GM19099 (cell line): ENCODE results near the gene GABRB1.

Experiments used
- POLR2A ChIP-seq: IDR thresholded peaks from 3 replicates; pipeline ENCODE4 v1.6.1; 2011; ENCODE audit warnings: low read depth; ENCODE audit not compliant: insufficient read length; ENCODE audit errors: extremely low read depth

Gene GABRB1

DNA sequence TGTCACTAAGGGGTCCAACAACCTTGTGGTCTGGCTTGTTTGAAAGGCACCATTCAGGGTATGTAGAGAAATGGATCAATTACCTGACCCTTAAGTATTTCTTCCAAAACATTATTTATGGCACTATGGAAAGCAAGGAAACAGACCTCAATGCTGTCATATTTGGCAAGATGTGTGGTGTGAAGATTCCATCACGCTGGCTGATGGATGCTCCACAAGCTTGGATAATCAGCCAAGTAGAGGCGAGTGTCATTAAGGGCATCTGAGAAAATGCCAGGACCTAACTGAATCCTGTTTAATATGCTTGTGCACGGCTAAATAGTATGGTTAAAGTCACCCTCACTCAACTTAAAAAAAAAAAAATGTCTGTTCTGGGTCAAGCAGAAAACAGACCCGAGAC is 311.4 kb downstream of the GABRB1 start:
- TF ChIP-seq POLR2A: no peak

GRCh38 chr4:47349326-47349725 is 318.0 kb downstream of the GABRB1 start:
- TF ChIP-seq POLR2A: no peak

DNA sequence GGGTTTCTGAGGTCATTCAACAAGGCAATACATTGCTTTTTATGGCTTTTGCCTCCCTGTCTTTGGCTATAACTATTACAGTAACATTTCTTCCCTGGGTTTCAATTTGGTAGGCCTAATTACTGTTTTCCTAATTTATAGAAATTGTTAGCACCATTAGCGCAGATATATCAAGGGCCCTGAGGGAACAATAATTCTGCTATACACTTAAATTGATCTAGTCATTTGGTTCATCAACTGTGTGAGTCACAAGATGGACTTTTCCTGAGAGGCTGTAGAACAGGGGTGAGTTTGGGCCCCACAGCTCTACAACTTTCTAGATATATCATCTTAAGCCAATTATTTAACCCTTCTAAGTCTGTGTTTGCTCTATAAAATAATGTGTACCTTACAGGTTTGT is 324.2 kb downstream of the GABRB1 start:
- no peak for TF ChIP-seq POLR2A

DNA sequence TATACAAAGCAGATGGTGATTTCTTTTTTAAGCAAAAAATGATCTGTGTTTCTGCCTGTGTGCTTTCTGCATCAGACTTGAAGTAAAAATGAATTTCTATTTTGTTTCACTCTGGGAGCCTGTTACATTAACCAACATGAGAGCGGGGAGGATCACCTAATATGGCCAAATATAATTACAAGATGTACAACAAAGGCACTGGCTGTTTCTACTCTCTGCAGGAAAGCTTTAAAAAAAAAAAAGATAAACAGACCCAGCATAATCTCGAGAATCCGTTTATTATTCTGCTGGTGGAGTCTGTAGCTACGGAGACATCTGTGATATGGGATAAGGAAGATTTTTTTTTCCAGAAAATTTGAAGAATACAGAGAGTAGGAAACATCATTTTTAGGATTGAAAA is 328.5 kb downstream of the GABRB1 start:
- TF ChIP-seq POLR2A: no peak

- no peak for TF ChIP-seq POLR2A
These were observed 336.4 kb downstream of the GABRB1 start for GRCh38 chr4:47367761-47368160.

GRCh38 chr4:47368211-47368610 is 336.8 kb downstream of the GABRB1 start:
- no peak for TF ChIP-seq POLR2A

DNA sequence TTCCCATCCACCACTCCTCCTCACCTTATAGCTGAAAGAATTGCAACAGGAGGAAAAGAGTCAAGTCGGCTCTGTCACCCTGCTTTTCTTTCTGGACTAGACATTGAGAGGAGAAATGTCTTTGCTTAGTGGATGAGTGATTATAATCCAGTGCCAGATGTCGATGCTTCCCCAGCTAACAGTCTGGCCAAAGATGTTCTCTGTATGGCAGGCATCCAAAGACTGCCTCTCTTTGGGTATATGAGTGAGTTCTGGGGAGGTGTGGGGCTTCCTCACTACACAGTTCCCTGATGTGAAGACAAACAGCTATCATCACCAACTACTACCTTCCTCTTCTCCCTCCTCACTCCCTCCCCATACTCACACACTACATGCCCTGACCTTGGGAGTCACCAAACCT is 341.2 kb downstream of the GABRB1 start:
- no peak for TF ChIP-seq POLR2A

- no peak for TF ChIP-seq POLR2A
These were observed 341.8 kb downstream of the GABRB1 start for GRCh38 chr4:47373174-47373573.

DNA sequence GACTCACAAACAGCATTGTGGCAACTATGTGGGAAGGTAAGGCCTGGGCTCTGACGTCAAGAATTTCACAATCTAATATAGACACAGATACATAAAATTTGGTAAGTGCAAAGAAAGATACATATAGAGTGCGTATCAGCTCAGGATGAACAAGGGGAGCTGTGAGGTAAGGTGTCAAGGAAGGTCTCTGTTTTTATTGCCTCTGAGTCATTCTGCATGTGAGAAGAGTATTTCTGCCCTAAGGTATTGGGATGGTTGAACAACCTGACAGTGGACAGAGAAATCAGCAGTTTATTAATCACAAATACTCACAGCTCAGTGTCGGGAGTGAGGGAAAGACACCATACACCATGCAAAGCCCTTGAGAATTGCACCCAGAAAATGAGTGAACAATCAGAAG is 342.3 kb downstream of the GABRB1 start:
- no peak for TF ChIP-seq POLR2A

DNA sequence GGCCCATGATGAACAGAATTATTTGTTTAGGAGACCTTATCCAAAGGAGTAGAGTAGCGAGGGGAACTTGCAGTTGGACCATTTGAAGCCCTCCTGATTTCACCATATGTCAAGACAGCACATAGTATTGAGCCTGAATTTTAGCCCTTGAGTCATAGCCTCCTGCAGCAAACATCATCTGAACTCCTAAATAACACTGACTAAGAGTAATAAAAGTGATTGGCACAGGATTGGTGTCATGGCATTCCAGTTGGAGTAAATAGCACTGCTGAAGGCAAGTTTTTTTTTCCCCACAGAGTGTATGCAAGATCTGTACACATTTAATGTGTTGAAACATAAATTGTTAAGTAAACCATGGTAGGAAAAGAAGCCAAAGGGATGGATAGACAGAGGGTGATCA is 343.1 kb downstream of the GABRB1 start:
- no peak for TF ChIP-seq POLR2A

GRCh38 chr4:47381172-47381571 is 349.8 kb downstream of the GABRB1 start:
- no peak for TF ChIP-seq POLR2A

GRCh38 chr4:47382846-47383360 is 351.5 kb downstream of the GABRB1 start:
- TF ChIP-seq POLR2A: no peak

DNA sequence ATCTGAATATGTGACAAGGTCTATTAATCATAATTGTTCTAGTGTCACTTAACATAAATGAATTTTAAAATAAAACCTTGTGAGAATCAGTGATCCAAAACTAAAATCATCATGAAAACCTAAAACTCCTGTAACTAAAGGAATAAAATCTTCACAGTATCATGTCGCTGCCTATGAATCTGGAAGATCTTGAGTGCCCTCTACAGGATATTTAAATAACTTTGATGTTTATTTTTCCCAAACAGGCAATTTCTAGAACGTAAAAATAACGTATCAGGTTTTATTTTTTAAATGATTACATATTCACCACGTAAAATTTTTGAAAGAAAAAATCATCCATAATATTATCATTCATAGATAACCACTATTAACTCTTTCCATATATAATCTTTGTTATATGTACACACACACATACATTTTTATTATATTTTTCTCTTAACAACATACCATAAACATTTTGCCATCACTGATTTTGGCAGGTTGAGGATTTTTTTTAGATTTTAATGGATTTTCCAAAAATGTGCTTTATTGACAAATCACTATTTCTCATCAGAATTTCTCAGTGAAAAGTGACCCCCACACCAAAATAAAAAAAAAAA is 352.6 kb downstream of the GABRB1 start:
- TF ChIP-seq POLR2A: no peak

DNA sequence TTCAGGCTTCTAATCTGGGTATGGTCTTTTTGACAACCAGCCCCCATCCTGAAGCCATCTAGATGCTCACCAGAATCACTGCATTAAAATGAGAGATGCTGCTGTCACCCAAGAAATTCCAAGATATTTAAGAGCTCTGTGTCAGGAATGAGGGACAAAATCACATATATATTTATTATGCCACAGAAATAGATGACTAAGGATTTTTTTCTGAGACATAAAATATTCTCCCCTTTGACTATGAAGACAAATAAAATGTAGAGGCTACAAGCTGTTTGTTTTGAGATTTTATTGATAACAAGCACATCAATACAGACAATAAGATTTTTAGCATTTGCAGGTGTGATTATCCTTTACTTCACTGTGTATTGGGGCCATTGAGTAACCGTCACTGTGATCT is 354.8 kb downstream of the GABRB1 start:
- no peak for TF ChIP-seq POLR2A

DNA sequence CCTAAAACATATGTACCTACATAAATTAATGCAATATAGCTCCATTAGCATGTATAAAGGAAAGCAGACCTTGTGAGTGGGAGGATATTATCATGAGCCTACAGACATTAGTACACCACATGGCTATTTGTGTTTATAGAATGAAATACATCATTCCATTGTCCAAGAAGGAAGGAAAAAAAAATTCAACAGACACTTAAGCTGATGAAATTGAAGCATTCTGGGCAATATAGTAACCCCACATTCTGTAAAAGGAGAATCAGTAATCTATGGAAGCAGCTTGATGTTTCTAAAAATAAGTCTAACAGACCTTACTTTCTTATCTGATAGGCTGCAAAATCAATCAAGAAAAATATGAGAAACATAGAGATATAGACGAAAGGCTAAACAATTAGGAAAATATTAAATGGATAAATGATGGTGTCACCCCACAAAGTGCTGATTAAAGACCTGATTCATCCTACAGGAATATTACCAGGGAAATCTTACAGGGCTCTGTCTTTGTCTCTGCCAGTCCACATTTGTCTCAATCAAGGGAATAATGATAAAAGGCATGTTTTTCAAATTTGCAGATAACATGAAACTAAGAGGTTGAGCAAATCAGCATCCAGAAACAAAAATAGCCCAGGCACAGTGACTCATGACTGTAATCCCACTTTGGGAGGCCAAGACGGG is 355.3 kb downstream of the GABRB1 start:
- TF ChIP-seq POLR2A: no peak

DNA sequence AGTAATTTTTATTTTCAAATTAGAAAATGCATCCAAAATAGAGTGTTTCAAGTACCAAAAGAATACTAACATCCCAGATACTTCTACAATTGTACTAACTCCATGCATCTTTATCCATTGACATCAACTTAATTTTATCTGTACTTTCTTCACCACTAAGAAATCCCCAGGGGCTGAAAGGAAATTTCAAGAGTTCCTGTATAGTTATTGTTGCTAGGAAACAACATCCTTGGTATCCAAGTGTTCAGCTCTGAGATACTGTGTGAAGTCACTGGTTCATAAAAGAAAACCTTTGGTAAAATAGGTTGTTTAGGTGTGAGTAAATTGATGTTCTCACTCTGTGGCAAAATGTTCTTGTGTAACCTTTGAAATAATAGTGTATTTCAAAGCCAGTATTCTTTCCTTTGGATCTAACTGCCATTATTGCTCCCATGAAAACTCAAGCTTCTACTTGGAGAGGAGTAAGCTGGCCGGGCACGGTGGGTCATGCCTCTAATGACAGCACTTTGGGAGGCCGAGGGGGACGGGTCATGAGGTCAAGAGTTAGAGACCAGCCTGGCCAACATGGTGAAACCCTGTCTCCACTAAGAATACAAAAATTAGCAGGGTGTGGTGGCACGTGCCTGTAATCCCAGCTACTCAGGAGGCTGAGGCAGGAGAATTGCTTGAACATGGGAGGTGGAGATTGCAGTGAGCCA is 359.2 kb downstream of the GABRB1 start:
- no peak for TF ChIP-seq POLR2A
